HEK293 (cell line): ENCODE results near the gene KRTAP5-4.
"Not testable (repeated sequence)": the region's sequence is repeated elsewhere in the genome, so short reads cannot be mapped to it uniquely, and the experiment has no call there.

Source experiments
- CTCF ChIA-PET: fragments of 350-600 bp; formaldehyde crosslinking; extraction: SDS; loops from one replicate; lab custom pipeline; 2021; ENCODE audit warnings: antibody characterized with exemption; lab: Yijun Ruan, JAX
- POLR2A ChIA-PET: fragments of 300-600 bp; formaldehyde crosslinking; extraction: SDS; loops from one replicate; lab custom pipeline; 2020; ENCODE audit warnings: antibody characterized with exemption, inconsistent platforms; lab: Yijun Ruan, JAX
- H3K27ac ChIP-seq: fragments of 200-500 bp; sonication (Bioruptor generic); 2 replicates; pipeline ENCODE4 v1.5.1; 2014; ENCODE audit warnings: low read depth, low read length, control low read depth, inconsistent platforms; ENCODE audit errors: extremely low read depth
- H3K36me3 ChIP-seq, 2 experiments: fragments of 200-500 bp in 1 of 2; sonication (Bioruptor generic) in 1 of 2; 1 replicate in 1 of 2; 2 replicates in 1 of 2; pipeline ENCODE4 v1.5.1; 2014 to 2017; ENCODE audit warnings: inconsistent platforms in 2 of 2, low read length in 2 of 2; ENCODE audit not compliant: control insufficient read depth in 2 of 2, insufficient read depth in 1 of 2
- H3K4me1 ChIP-seq: fragments of 200-500 bp; sonication (Bioruptor generic); 2 replicates; pipeline ENCODE4 v1.5.1; 2014; ENCODE audit warnings: mild to moderate bottlenecking, low read length, inconsistent platforms; ENCODE audit not compliant: control insufficient read depth, insufficient read depth
- H3K4me3 ChIP-seq: 2 replicates; pipeline ENCODE4 v1.5.1; 2011; ENCODE audit warnings: low read depth, mild to moderate bottlenecking, control low read depth, low read length, moderate library complexity
- H3K9me3 ChIP-seq: fragments of 200-500 bp; sonication (Bioruptor generic); 2 replicates; pipeline ENCODE4 v1.5.1; 2014; ENCODE audit warnings: low read depth, low read length, inconsistent platforms; ENCODE audit not compliant: control insufficient read depth, insufficient read depth
- CTCF ChIP-seq: fragments of 450-650 bp; formaldehyde crosslinking; IDR thresholded peaks from 2 replicates; pipeline ENCODE4 v1.5.1; 2016; ENCODE audit warnings: missing biosample characterization, missing genetic modification characterization
- HIC1 ChIP-seq: fragments of 450-650 bp; formaldehyde crosslinking; IDR thresholded peaks from 2 replicates; pipeline ENCODE4 v1.5.1; 2016; ENCODE audit warnings: missing biosample characterization, missing genetic modification characterization
- INSM2 ChIP-seq: fragments of 450-650 bp; formaldehyde crosslinking; IDR thresholded peaks from 2 replicates; pipeline ENCODE4 v1.5.1; 2016; ENCODE audit warnings: missing biosample characterization, missing genetic modification characterization
- RBAK ChIP-seq: fragments of 450-650 bp; formaldehyde crosslinking; IDR thresholded peaks from 2 replicates; pipeline ENCODE4 v1.5.1; 2016; ENCODE audit warnings: missing biosample characterization, missing genetic modification characterization
- REPIN1 ChIP-seq: fragments of 450-650 bp; formaldehyde crosslinking; IDR thresholded peaks from 2 replicates; pipeline ENCODE4 v1.5.1; 2017; ENCODE audit warnings: missing biosample characterization, missing genetic modification characterization, low read depth
- ZIC2 ChIP-seq: fragments of 450-650 bp; formaldehyde crosslinking; IDR thresholded peaks from 2 replicates; pipeline ENCODE4 v1.5.1; 2016; ENCODE audit warnings: missing biosample characterization, missing genetic modification characterization
- ZNF16 ChIP-seq: fragments of 450-650 bp; formaldehyde crosslinking; IDR thresholded peaks from 2 replicates; pipeline ENCODE4 v1.5.1; 2016; ENCODE audit warnings: low read depth, missing biosample characterization, missing genetic modification characterization
- ZNF175 ChIP-seq: fragments of 450-650 bp; formaldehyde crosslinking; IDR thresholded peaks from 2 replicates; pipeline ENCODE4 v1.5.1; 2016; ENCODE audit warnings: missing biosample characterization, missing genetic modification characterization
- ZNF18 ChIP-seq: fragments of 450-650 bp; formaldehyde crosslinking; IDR thresholded peaks from 2 replicates; pipeline ENCODE4 v1.5.1; 2016; ENCODE audit warnings: missing biosample characterization, missing genetic modification characterization
- ZNF214 ChIP-seq: fragments of 450-650 bp; formaldehyde crosslinking; IDR thresholded peaks from 2 replicates; pipeline ENCODE4 v1.5.1; 2017; ENCODE audit warnings: missing biosample characterization, mild to moderate bottlenecking, missing genetic modification characterization, borderline replicate concordance
- ZNF341 ChIP-seq: fragments of 450-650 bp; formaldehyde crosslinking; IDR thresholded peaks from 2 replicates; pipeline ENCODE4; 2016; ENCODE audit warnings: low read depth, missing biosample characterization, missing genetic modification characterization
- ZNF416 ChIP-seq: fragments of 450-650 bp; formaldehyde crosslinking; IDR thresholded peaks from 2 replicates; pipeline ENCODE4 v1.5.1; 2016; ENCODE audit warnings: missing biosample characterization, missing genetic modification characterization
- ZNF473 ChIP-seq: fragments of 450-650 bp; formaldehyde crosslinking; IDR thresholded peaks from 2 replicates; pipeline ENCODE4 v1.5.1; 2017; ENCODE audit warnings: missing biosample characterization, missing genetic modification characterization
- ZNF561 ChIP-seq: fragments of 450-650 bp; IDR thresholded peaks from 2 replicates; pipeline ENCODE4 v1.5.1; 2018; ENCODE audit warnings: missing biosample characterization, missing genetic modification characterization, borderline replicate concordance
- ZNF571 ChIP-seq: fragments of 450-650 bp; formaldehyde crosslinking; IDR thresholded peaks from 2 replicates; pipeline ENCODE4 v1.5.0; 2017; ENCODE audit warnings: missing biosample characterization, missing genetic modification characterization
- ZNF623 ChIP-seq: fragments of 450-650 bp; formaldehyde crosslinking; IDR thresholded peaks from 2 replicates; pipeline ENCODE4 v1.5.1; 2016; ENCODE audit warnings: missing biosample characterization, missing genetic modification characterization
- ZNF701 ChIP-seq: fragments of 450-650 bp; formaldehyde crosslinking; IDR thresholded peaks from 2 replicates; pipeline ENCODE4 v1.5.1; 2016; ENCODE audit warnings: missing biosample characterization, missing genetic modification characterization
- ZNF768 ChIP-seq: fragments of 450-650 bp; formaldehyde crosslinking; IDR thresholded peaks from 2 replicates; pipeline ENCODE4 v1.5.1; 2018; ENCODE audit warnings: missing biosample characterization, mild to moderate bottlenecking, missing genetic modification characterization

KRTAP5-4 gene

GRCh38 chr11:1661454-1662269, 39.7 kb upstream of the KRTAP5-4 start:
- H3K4me3 ChIP-seq, H3K4me1 ChIP-seq, H3K27ac ChIP-seq, H3K9me3 ChIP-seq, CTCF ChIA-PET, H3K36me3 ChIP-seq, POLR2A ChIA-PET: not testable (repeated sequence)

GRCh38 chr11:1660111-1660867, 38.4 kb upstream of the KRTAP5-4 start:
- no peak overlapping the region for H3K27ac ChIP-seq
- TF ChIP-seq ZNF473 (no peak), ZNF175 (tag by site-specific recombination) (no peak), ZNF18 (no peak), ZIC2 (tag by site-specific recombination) (no peak), ZNF214 (tag by site-specific recombination) (no peak), INSM2 (tag by site-specific recombination) (no peak), HIC1 (tag by site-specific recombination) (no peak), ZNF16 (tag by site-specific recombination) (no peak), ZNF768 (tag by site-specific recombination) (no peak), ZNF623 (tag by site-specific recombination) (no peak), ZNF561 (tag by site-specific recombination) (no peak), ZNF341 (tag by site-specific recombination) (no peak), REPIN1 (tag by site-specific recombination) (no peak), RBAK (no peak), ZNF701 (tag by site-specific recombination) (no peak), CTCF (no peak), ZNF416 (no peak), ZNF571 (no peak)
- H3K4me1 ChIP-seq: no peaks in the 10 kb centered on the region
- no peaks in the 10 kb centered on the region for H3K9me3 ChIP-seq
- no peak overlapping the region for H3K4me3 ChIP-seq
- ChIA-PET CTCF (interaction anchor here (0.6 kb wide), 1 partner anchor 68 kb away, joined by 3 read pairs; no protein-coding TSS in a partner anchor), POLR2A (no interaction called here)
- H3K36me3 ChIP-seq: no peaks in the 10 kb centered on the region
